Hepatocyte (in vitro differentiated cells): ENCODE results near the gene NUSAP1. TPM values are rescaled to one million over a fixed set of nuclear protein-coding genes. Genes with fewer than 3 reads are reported as not detected.

Experiments used
- DNase-seq: peaks from one replicate; pipeline ENCODE4 v3.0.0-alpha.2; 2016; ENCODE audit warnings: low spot score
- H2AFZ ChIP-seq: fragments of 200-600 bp; sonication (generic); 2 replicates; pipeline ENCODE4 v1.6.0; 2016; ENCODE audit warnings: antibody characterized with exemption, mild to moderate bottlenecking
- H3K27ac ChIP-seq: fragments of 200-600 bp; sonication (generic); 2 replicates; pipeline ENCODE4 v1.5.1; 2016; ENCODE audit warnings: mild to moderate bottlenecking
- H3K27me3 ChIP-seq: fragments of 200-600 bp; sonication (generic); 2 replicates; pipeline ENCODE4 v1.6.1; 2016
- H3K36me3 ChIP-seq: fragments of 200-600 bp; sonication (generic); replicated peaks from 2 replicates; pipeline ENCODE4 v1.5.1; 2016; ENCODE audit warnings: low read depth; ENCODE audit not compliant: insufficient read depth
- H3K4me1 ChIP-seq: fragments of 200-600 bp; sonication (generic); 2 replicates; pipeline ENCODE4 v1.5.1; 2016; ENCODE audit warnings: mild to moderate bottlenecking, moderate library complexity; ENCODE audit not compliant: insufficient read depth
- H3K4me2 ChIP-seq: fragments of 200-600 bp; sonication (generic); 2 replicates; pipeline ENCODE4 v1.6.0; 2016
- H3K4me3 ChIP-seq: fragments of 200-600 bp; sonication (generic); 2 replicates; pipeline ENCODE4 v1.5.1; 2016; ENCODE audit warnings: mild to moderate bottlenecking
- H3K79me2 ChIP-seq: fragments of 200-600 bp; sonication (generic); 2 replicates; pipeline ENCODE4 v1.6.0; 2017; ENCODE audit warnings: mild to moderate bottlenecking
- H3K9me2 ChIP-seq: fragments of 200-600 bp; sonication (generic); replicated peaks from 2 replicates; pipeline ENCODE4 v1.6.0; 2017; ENCODE audit warnings: mild to moderate bottlenecking; ENCODE audit not compliant: insufficient read depth
- H3K9me3 ChIP-seq: fragments of 200-600 bp; sonication (generic); 2 replicates; pipeline ENCODE4 v1.5.1; 2016; ENCODE audit warnings: low read depth, mild to moderate bottlenecking
- H4K20me1 ChIP-seq: fragments of 200-600 bp; sonication (generic); 2 replicates; pipeline ENCODE4 v1.6.0; 2016; ENCODE audit warnings: mild to moderate bottlenecking; ENCODE audit not compliant: insufficient read depth, poor library complexity, severe bottlenecking
- CTCF ChIP-seq: fragments of 200-600 bp; sonication (generic); IDR thresholded peaks from 2 replicates; pipeline ENCODE4 v1.5.1; 2016; ENCODE audit warnings: antibody characterized with exemption, mild to moderate bottlenecking; ENCODE audit not compliant: poor library complexity
- EZH2 ChIP-seq: fragments of 200-600 bp; sonication (generic); IDR thresholded peaks from 2 replicates; pipeline ENCODE4 v1.6.1; 2016; ENCODE audit warnings: antibody characterized with exemption, mild to moderate bottlenecking, borderline replicate concordance
- EZH2phosphoT487 ChIP-seq: fragments of 200-600 bp; sonication (generic); IDR thresholded peaks from one replicate; pipeline ENCODE4 v1.6.1; 2018; ENCODE audit warnings: antibody characterized with exemption, mild to moderate bottlenecking, low read depth, moderate library complexity; ENCODE audit not compliant: unreplicated experiment, severe bottlenecking
- WGBS: methylation state at CpG from one replicate; pipeline ENCODE4 v1.1.6; 2016; ENCODE audit warnings: low lambda C conversion rate; ENCODE audit errors: missing lambda C conversion rate; 5-methylcytosine and 5-hydroxymethylcytosine counted together
- polyA plus RNA-seq: library from polyadenylated mRNA; unstranded; fragments of >200 nt; fragmentation: Nextera tagmentation; extraction: Ambion mirVana; gene quantifications from 2 replicates; pipeline ENCODE4 v1.2.1, GENCODE V29; 2016
- total RNA-seq: library from RNA; depleted of rRNA; stranded (reverse); fragments of >200 nt; gene quantifications from 2 replicates; pipeline ENCODE4 v1.2.3, GENCODE V29; 2014

Gene NUSAP1
- total and polyA plus RNA-seq, 2 experiments from 2014 or later: 26.6 to 29.2 TPM

- Histone ChIP-seq H4K20me1 (no peaks in the 10 kb centered on the region), H2AFZ (no peak overlapping the region), H3K4me1 (no peaks in the 10 kb centered on the region), H3K27me3 (no peaks in the 10 kb centered on the region), H3K4me2 (no peak overlapping the region), H3K36me3 (no peaks in the 10 kb centered on the region), H3K27ac (no peak overlapping the region), H3K79me2 (peaks cover 7% of the 10 kb centered on the region), H3K9me3 (no peaks in the 10 kb centered on the region), H3K4me3 (no peak overlapping the region), H3K9me2 (no peaks in the 10 kb centered on the region)
- WGBS: 97% methylated on average over 1 of the region's 1 CpG
- TF ChIP-seq EZH2 (no peak), EZH2phosphoT487 (no peak), CTCF (no peak)
- no peak for DNase-seq
Observed at GRCh38 chr15:41301587-41301986, 31.1 kb upstream of the NUSAP1 start.

GRCh38 chr15:41304149-41304770 is 28.4 kb upstream of the NUSAP1 start:
- Histone ChIP-seq H3K36me3 (no peaks in the 10 kb centered on the region), H3K9me3 (no peaks in the 10 kb centered on the region), H3K4me3 (no peak overlapping the region), H2AFZ (no peak overlapping the region), H4K20me1 (no peaks in the 10 kb centered on the region), H3K4me1 (no peaks in the 10 kb centered on the region), H3K27ac (no peak overlapping the region), H3K27me3 (no peaks in the 10 kb centered on the region), H3K79me2 (peaks cover 4% of the 10 kb centered on the region), H3K4me2 (no peak overlapping the region), H3K9me2 (no peaks in the 10 kb centered on the region)
- TF ChIP-seq CTCF (no peak), EZH2phosphoT487 (no peak), EZH2 (no peak)
- DNase-seq: no peak
- 97% methylated on average over 3 of the region's 3 CpGs for WGBS

- no peak for DNase-seq
- WGBS: 98% methylated on average over 5 of the region's 5 CpGs
Observed at GRCh38 chr15:41307679-41308078, 25.0 kb upstream of the NUSAP1 start.

More at GRCh38 chr15:41307679-41308078, 25.0 kb upstream of the NUSAP1 start:
- no peaks in the 10 kb centered on the region for H4K20me1 ChIP-seq
- no peak overlapping the region for H3K4me2 ChIP-seq
- TF ChIP-seq EZH2phosphoT487: no peak
- no peak for TF ChIP-seq CTCF
- TF ChIP-seq EZH2: no peak
- no peak overlapping the region for H2AFZ ChIP-seq
- no peaks in the 10 kb centered on the region for H3K9me3 ChIP-seq
- no peaks in the 10 kb centered on the region for H3K27me3 ChIP-seq
- no peaks in the 10 kb centered on the region for H3K79me2 ChIP-seq
- H3K4me1 ChIP-seq: no peaks in the 10 kb centered on the region
- no peak overlapping the region for H3K4me3 ChIP-seq
- no peaks in the 10 kb centered on the region for H3K9me2 ChIP-seq
- H3K36me3 ChIP-seq: no peaks in the 10 kb centered on the region
- no peak overlapping the region for H3K27ac ChIP-seq
